H9 (cell line): ENCODE measurements around the gene OTUB2. TPM values are rescaled to one million over a fixed set of nuclear protein-coding genes. Genes with fewer than 3 reads are reported as not detected.

Experiments used
- DNase-seq: peaks from one replicate; pipeline ENCODE4 v3.0.0-alpha.2; 2017
- H2AFZ ChIP-seq: one replicate; pipeline ENCODE4 v1.6.1; 2013; ENCODE audit warnings: mild to moderate bottlenecking, low read length, control low read depth, moderate library complexity
- H2AK5ac ChIP-seq: 2 replicates; pipeline ENCODE4 v1.6.1; 2013; ENCODE audit warnings: low read length, control low read depth, mixed read lengths; ENCODE audit not compliant: insufficient read length
- H2BK120ac ChIP-seq: one replicate; pipeline ENCODE4 v1.6.1; 2013; ENCODE audit warnings: low read depth, mild to moderate bottlenecking, low read length, control low read depth, inconsistent platforms; ENCODE audit not compliant: poor library complexity, severe bottlenecking
- H2BK12ac ChIP-seq: 2 replicates; pipeline ENCODE4 v1.6.1; 2013; ENCODE audit warnings: low read length, control low read depth, mixed read lengths, low read depth; ENCODE audit not compliant: insufficient read length
- H2BK15ac ChIP-seq: 2 replicates; pipeline ENCODE4 v1.6.1; 2013; ENCODE audit warnings: low read depth, low read length, control low read depth
- H2BK20ac ChIP-seq: one replicate; pipeline ENCODE4 v1.6.1; 2013; ENCODE audit warnings: low read depth, mild to moderate bottlenecking, low read length, control low read depth, inconsistent platforms; ENCODE audit not compliant: poor library complexity, severe bottlenecking
- H2BK5ac ChIP-seq: 2 replicates; pipeline ENCODE4 v1.6.1; 2013; ENCODE audit warnings: low read length, control low read depth, mixed read lengths; ENCODE audit not compliant: insufficient read length
- H3K14ac ChIP-seq: 2 replicates; pipeline ENCODE4 v1.6.1; 2013; ENCODE audit warnings: low read length, control low read depth; ENCODE audit not compliant: insufficient read depth
- H3K18ac ChIP-seq: 2 replicates; pipeline ENCODE4 v1.6.1; 2013; ENCODE audit warnings: low read depth, mild to moderate bottlenecking, mixed read lengths, low read length, control low read depth; ENCODE audit not compliant: insufficient read length
- H3K23ac ChIP-seq: 2 replicates; pipeline ENCODE4 v1.6.1; 2013; ENCODE audit warnings: low read length, control low read depth, mixed read lengths, low read depth; ENCODE audit not compliant: insufficient read length
- H3K23me2 ChIP-seq: 2 replicates; pipeline ENCODE4 v1.6.1; 2013; ENCODE audit warnings: low read depth, mild to moderate bottlenecking, mixed read lengths, low read length, control low read depth; ENCODE audit not compliant: insufficient read length, poor library complexity, severe bottlenecking
- H3K27ac ChIP-seq: 2 replicates; pipeline ENCODE4 v1.5.1; 2013; ENCODE audit warnings: low read length, control low read depth, mixed read lengths, low read depth; ENCODE audit not compliant: insufficient read length
- H3K27me3 ChIP-seq: 2 replicates; pipeline ENCODE4 v1.6.1; 2013; ENCODE audit warnings: low read length, control low read depth, inconsistent platforms; ENCODE audit not compliant: insufficient read depth
- H3K4ac ChIP-seq: 2 replicates; pipeline ENCODE4 v1.6.1; 2013; ENCODE audit warnings: low read depth, mild to moderate bottlenecking, control low read depth, inconsistent platforms, low read length, moderate library complexity
- H3K4me1 ChIP-seq: 2 replicates; pipeline ENCODE4 v1.6.1; 2013; ENCODE audit warnings: low read length, control low read depth, inconsistent platforms; ENCODE audit not compliant: insufficient read depth
- H3K4me2 ChIP-seq: 2 replicates; pipeline ENCODE4 v1.6.1; 2013; ENCODE audit warnings: low read length, control low read depth, mixed read lengths; ENCODE audit not compliant: insufficient read length, insufficient read depth
- H3K56ac ChIP-seq: 2 replicates; pipeline ENCODE4 v1.6.1; 2013; ENCODE audit warnings: low read depth, mild to moderate bottlenecking, mixed read lengths, low read length, control low read depth; ENCODE audit not compliant: insufficient read length
- H3K79me1 ChIP-seq: 2 replicates; pipeline ENCODE4 v1.6.1; 2013; ENCODE audit warnings: low read depth, mild to moderate bottlenecking, moderate library complexity, low read length, control low read depth, inconsistent platforms; ENCODE audit not compliant: insufficient read depth, poor library complexity, severe bottlenecking
- H3K79me2 ChIP-seq: 2 replicates; pipeline ENCODE4 v1.6.1; 2013; ENCODE audit warnings: low read length, control low read depth, inconsistent platforms; ENCODE audit not compliant: insufficient read depth
- H3K9ac ChIP-seq: 2 replicates; pipeline ENCODE4 v1.6.1; 2013; ENCODE audit warnings: low read length, control low read depth, mixed read lengths; ENCODE audit not compliant: insufficient read length; ENCODE audit errors: extremely low read depth
- H3K9me3 ChIP-seq: one replicate; pipeline ENCODE4 v1.6.1; 2013; ENCODE audit warnings: low read depth, low read length, inconsistent platforms; ENCODE audit not compliant: control insufficient read depth
- H3T11ph ChIP-seq: one replicate; pipeline ENCODE4 v1.6.1; 2013; ENCODE audit warnings: mild to moderate bottlenecking, low read length, control low read depth, inconsistent platforms
- H4K20me1 ChIP-seq: one replicate; pipeline ENCODE4 v1.6.1; 2013; ENCODE audit not compliant: control insufficient read depth, insufficient read length, insufficient read depth
- H4K5ac ChIP-seq: 2 replicates; pipeline ENCODE4 v1.6.1; 2013; ENCODE audit warnings: low read depth, mild to moderate bottlenecking, mixed read lengths, low read length, control low read depth; ENCODE audit not compliant: insufficient read length
- H4K8ac ChIP-seq: replicated peaks from 2 replicates; pipeline ENCODE4 v1.6.1; 2013; ENCODE audit warnings: low read length, control low read depth, mixed read lengths, low read depth; ENCODE audit not compliant: insufficient read length
- H4K91ac ChIP-seq: 2 replicates; pipeline ENCODE4 v1.6.1; 2013; ENCODE audit warnings: low read depth, mild to moderate bottlenecking, moderate library complexity, mixed read lengths, low read length, control low read depth; ENCODE audit not compliant: insufficient read length
- H3K27ac Mint-ChIP-seq, 3 experiments: 2 replicates in 2 of 3; 3 replicates in 1 of 3; pipeline ENCODE4 v1.8.0; 2020 to 2021; ENCODE audit warnings: mixed read lengths in 3 of 3, mild to moderate bottlenecking in 1 of 3, moderate library complexity in 1 of 3
- H3K27me3 Mint-ChIP-seq: 2 replicates; pipeline ENCODE4 v1.8.0; 2021; ENCODE audit warnings: low read depth, mild to moderate bottlenecking, moderate library complexity, mixed read lengths
- H3K36me3 Mint-ChIP-seq, 3 experiments: 2 replicates in 2 of 3; 3 replicates in 1 of 3; pipeline ENCODE4 v1.8.0; 2020 to 2021; ENCODE audit warnings: low read depth in 3 of 3, mixed read lengths in 3 of 3; ENCODE audit not compliant: insufficient read depth in 1 of 3
- H3K4me1 Mint-ChIP-seq, 2 experiments: 2 replicates each; pipeline ENCODE4 v1.8.0; 2020; ENCODE audit warnings: mixed read lengths in 2 of 2
- H3K4me3 Mint-ChIP-seq, 2 experiments: 2 replicates in 1 of 2; 3 replicates in 1 of 2; pipeline ENCODE4 v1.8.0; 2020 to 2021; ENCODE audit warnings: mild to moderate bottlenecking in 2 of 2, mixed read lengths in 2 of 2, moderate library complexity in 1 of 2
- H3K9me3 Mint-ChIP-seq, 2 experiments: 2 replicates in 1 of 2; 3 replicates in 1 of 2; pipeline ENCODE4 v1.8.0; 2020; ENCODE audit warnings: mild to moderate bottlenecking in 2 of 2, mixed read lengths in 2 of 2, moderate library complexity in 1 of 2
- CTCF ChIP-seq: fragments of 200-600 bp; sonication (generic); conservative IDR thresholded peaks from 3 replicates; pipeline ENCODE4 v1.8.0; 2021; ENCODE audit warnings: antibody characterized with exemption, mild to moderate bottlenecking
- WGBS: extraction: QIAGEN DNeasy Blood & Tissue Kit; methylation state at CpG from one replicate; pipeline ENCODE4 v1.1.7; 2013; ENCODE audit warnings: missing lambda C conversion rate, low lambda C conversion rate, mixed read lengths; ENCODE audit not compliant: insufficient read length; ENCODE audit errors: extremely low coverage; 5-methylcytosine and 5-hydroxymethylcytosine counted together
- total RNA-seq: library from RNA; stranded (reverse); gene quantifications from 2 replicates; pipeline ENCODE4 v1.2.1, GENCODE V29; 2021

The OTUB2 gene
- total RNA-seq, 1 experiment from 2014 or later, result 3.6 TPM

GRCh38 chr14:94079891-94080620 lies 53.9 kb downstream of the OTUB2 start:
- peaks cover 30 to 33% of the 10 kb centered on the region in 2 experiments for H3K4me1 Mint-ChIP-seq
- no peak overlapping the region for H3K27ac ChIP-seq

More at GRCh38 chr14:94079891-94080620, 53.9 kb downstream of the OTUB2 start:
- Histone ChIP-seq H3K56ac (no peak overlapping the region), H2AFZ (no peak overlapping the region), H2BK12ac (no peak overlapping the region), H4K20me1 (peaks cover 4% of the 10 kb centered on the region), H3K4ac (no peak overlapping the region), H2BK120ac (no peak overlapping the region), H4K5ac (no peak overlapping the region), H3K79me2 (peaks cover 36% of the 10 kb centered on the region), H4K8ac (no peak overlapping the region), H3K9ac (peak overlapping the region; percentile 57), H3T11ph (no peak overlapping the region), H3K14ac (no peak overlapping the region), H3K23ac (no peak overlapping the region), H3K79me1 (peaks cover 4% of the 10 kb centered on the region), H2BK5ac (no peak overlapping the region), H2BK20ac (no peak overlapping the region), H3K23me2 (peaks cover 8% of the 10 kb centered on the region), H3K27me3 (no peaks in the 10 kb centered on the region), H3K18ac (no peak overlapping the region), H4K91ac (no peak overlapping the region), H2BK15ac (no peak overlapping the region), H2AK5ac (no peak overlapping the region), H3K4me1 (peaks cover 2% of the 10 kb centered on the region), H3K9me3 (no peaks in the 10 kb centered on the region), H3K4me2 (peak overlapping the region; percentile 84)
- peak overlapping the region; percentile 99 to 100 for H3K4me3 Mint-ChIP-seq
- H3K36me3 Mint-ChIP-seq, result peaks cover 37 to 38% (median 37%) of the 10 kb centered on the region in 3 experiments
- no CpG with 5 or more reads among the region's 15 CpGs for WGBS
- peak overlapping the region; percentile 86 to 97 (median 96); a peak in 4 of 7 replicates for H3K27ac Mint-ChIP-seq
- TF ChIP-seq CTCF, result no peak
- H3K9me3 Mint-ChIP-seq, result peaks cover 7% of the 10 kb centered on the region in 2 experiments; a peak in 4 of 5 replicates
- DNase-seq, result no peak
- no peaks in the 10 kb centered on the region for H3K27me3 Mint-ChIP-seq
